Thoracic aorta (tissue), 2 donors: ENCODE measurements around the gene SCNN1G. TPM values are rescaled to one million over a fixed set of nuclear protein-coding genes. Genes with fewer than 3 reads are reported as not detected.
"Not testable (repeated sequence)": the region's sequence is repeated elsewhere in the genome, so short reads cannot be mapped to it uniquely, and the experiment has no call there.

Experiments used
- ATAC-seq: fragments of 150-250 bp; one replicate; pipeline ENCODE4 v1.8.0; 2017; ENCODE audit warnings: low read depth; ENCODE audit not compliant: insufficient number of reproducible peaks, low FRiP score
- DNase-seq: peaks from one replicate; pipeline ENCODE4 v3.0.0-alpha.2; 2020; ENCODE audit warnings: low spot score
- H3K27ac ChIP-seq, 2 donors: fragments of 200-600 bp; sonication (generic); 1 replicate in 1 of 2; 2 replicates in 1 of 2; pipeline ENCODE4 v1.5.1; 2016; ENCODE audit warnings: mild to moderate bottlenecking in 2 of 2, moderate library complexity in 2 of 2
- H3K27me3 ChIP-seq: fragments of 200-600 bp; sonication (generic); replicated peaks from 2 replicates; pipeline ENCODE4 v1.6.0; 2016; ENCODE audit warnings: mild to moderate bottlenecking; ENCODE audit not compliant: insufficient read depth
- H3K36me3 ChIP-seq: fragments of 200-600 bp; sonication (generic); one replicate; pipeline ENCODE4 v1.5.1; 2016
- H3K4me1 ChIP-seq, 2 donors: fragments of 200-600 bp; sonication (generic); 1 replicate in 1 of 2; 2 replicates in 1 of 2; pipeline versions ENCODE4 v1.5.1 to v1.6.0; 2016; ENCODE audit warnings: low read depth in 2 of 2, mild to moderate bottlenecking in 1 of 2; ENCODE audit not compliant: control insufficient read depth in 1 of 2
- H3K4me3 ChIP-seq: fragments of 200-600 bp; sonication (generic); 2 replicates; pipeline ENCODE4 v1.5.1; 2016; ENCODE audit warnings: mild to moderate bottlenecking
- H3K9me3 ChIP-seq: fragments of 200-600 bp; sonication (generic); 2 replicates; pipeline ENCODE4 v1.5.1; 2016
- CTCF ChIP-seq: fragments of 200-600 bp; sonication (generic); IDR thresholded peaks from one replicate; pipeline ENCODE4 v1.5.1; 2019; ENCODE audit warnings: antibody characterized with exemption
- total RNA-seq, 2 donors: library from RNA; depleted of rRNA; stranded (reverse); fragments of >200 nt; gene quantifications; one replicate each; pipeline versions ENCODE4 v1.1.0 to v1.2.3, GENCODE V29; 2016

The SCNN1G gene
- total RNA-seq, 2 donors from 2014 or later, result not detected

GRCh38 chr16:23249830-23250229 is 67.3 kb downstream of the SCNN1G start:
- ATAC-seq, result no peak
- Histone ChIP-seq H3K36me3 (no peaks in the 10 kb centered on the region), H3K9me3 (no peaks in the 10 kb centered on the region), H3K27me3 (no peaks in the 10 kb centered on the region), H3K4me1 (peaks cover 15 to 38% of the 10 kb centered on the region in 2 donors), H3K27ac (no peak overlapping the region), H3K4me3 (no peak overlapping the region)
- DNase-seq, result no peak
- TF ChIP-seq CTCF, result no peak

GRCh38 chr16:23252310-23252709 is 69.8 kb downstream of the SCNN1G start:
- TF ChIP-seq CTCF, result no peak
- no peak for DNase-seq
- no peaks in the 10 kb centered on the region for H3K9me3 ChIP-seq
- no peaks in the 10 kb centered on the region for H3K27me3 ChIP-seq
- no peaks in the 10 kb centered on the region for H3K36me3 ChIP-seq
- H3K27ac ChIP-seq, result no peak overlapping the region
- no peak for ATAC-seq
- H3K4me3 ChIP-seq, result no peak overlapping the region
- peaks cover 12 to 15% of the 10 kb centered on the region in 2 donors for H3K4me1 ChIP-seq

GRCh38 chr16:23253650-23254049 is 71.1 kb downstream of the SCNN1G start:
- not testable (repeated sequence) for ATAC-seq, H3K27me3 ChIP-seq, H3K9me3 ChIP-seq, DNase-seq, H3K4me1 ChIP-seq, H3K4me3 ChIP-seq, H3K36me3 ChIP-seq, H3K27ac ChIP-seq

- DNase-seq, result no peak
- no peaks in the 10 kb centered on the region for H3K9me3 ChIP-seq
- H3K4me1 ChIP-seq, result no peaks in the 10 kb centered on the region
- no peaks in the 10 kb centered on the region for H3K27me3 ChIP-seq
- ATAC-seq, result no peak
- no peaks in the 10 kb centered on the region for H3K36me3 ChIP-seq
- no peak overlapping the region for H3K4me3 ChIP-seq
- no peak for TF ChIP-seq CTCF
- H3K27ac ChIP-seq, result no peak overlapping the region
These were observed 71.8 kb downstream of the SCNN1G start for GRCh38 chr16:23254338-23254737.

- no peak for DNase-seq
- H3K36me3 ChIP-seq, result no peaks in the 10 kb centered on the region
- TF ChIP-seq CTCF, result no peak
- no peak for ATAC-seq
- H3K27me3 ChIP-seq, result no peaks in the 10 kb centered on the region
- no peaks in the 10 kb centered on the region for H3K4me1 ChIP-seq
- no peak overlapping the region for H3K4me3 ChIP-seq
- H3K27ac ChIP-seq, result no peak overlapping the region
- no peaks in the 10 kb centered on the region for H3K9me3 ChIP-seq
These were observed 72.5 kb downstream of the SCNN1G start for GRCh38 chr16:23255000-23255399.

- Histone ChIP-seq H3K27ac (no peak overlapping the region), H3K36me3 (no peaks in the 10 kb centered on the region), H3K9me3 (no peaks in the 10 kb centered on the region), H3K4me1 (no peaks in the 10 kb centered on the region), H3K4me3 (no peak overlapping the region), H3K27me3 (no peaks in the 10 kb centered on the region)
- TF ChIP-seq CTCF, result no peak
- DNase-seq (no peak), ATAC-seq (no peak)
These were observed 73.9 kb downstream of the SCNN1G start for GRCh38 chr16:23256440-23256839.
